H9 (cell line): ENCODE data around the gene PTPRN2. TPM values are rescaled to one million over a fixed set of nuclear protein-coding genes. Genes with fewer than 3 reads are reported as not detected.

Experiments
- DNase-seq: peaks from one replicate; pipeline ENCODE4 v3.0.0-alpha.2; 2017
- H2AFZ ChIP-seq: one replicate; pipeline ENCODE4 v1.6.1; 2013; ENCODE audit warnings: mild to moderate bottlenecking, low read length, control low read depth, moderate library complexity
- H2AK5ac ChIP-seq: 2 replicates; pipeline ENCODE4 v1.6.1; 2013; ENCODE audit warnings: low read length, control low read depth, mixed read lengths; ENCODE audit not compliant: insufficient read length
- H2BK120ac ChIP-seq: one replicate; pipeline ENCODE4 v1.6.1; 2013; ENCODE audit warnings: low read depth, mild to moderate bottlenecking, low read length, control low read depth, inconsistent platforms; ENCODE audit not compliant: poor library complexity, severe bottlenecking
- H2BK12ac ChIP-seq: 2 replicates; pipeline ENCODE4 v1.6.1; 2013; ENCODE audit warnings: low read length, control low read depth, mixed read lengths, low read depth; ENCODE audit not compliant: insufficient read length
- H2BK15ac ChIP-seq: 2 replicates; pipeline ENCODE4 v1.6.1; 2013; ENCODE audit warnings: low read depth, low read length, control low read depth
- H2BK20ac ChIP-seq: one replicate; pipeline ENCODE4 v1.6.1; 2013; ENCODE audit warnings: low read depth, mild to moderate bottlenecking, low read length, control low read depth, inconsistent platforms; ENCODE audit not compliant: poor library complexity, severe bottlenecking
- H2BK5ac ChIP-seq: 2 replicates; pipeline ENCODE4 v1.6.1; 2013; ENCODE audit warnings: low read length, control low read depth, mixed read lengths; ENCODE audit not compliant: insufficient read length
- H3K14ac ChIP-seq: 2 replicates; pipeline ENCODE4 v1.6.1; 2013; ENCODE audit warnings: low read length, control low read depth; ENCODE audit not compliant: insufficient read depth
- H3K18ac ChIP-seq: 2 replicates; pipeline ENCODE4 v1.6.1; 2013; ENCODE audit warnings: low read depth, mild to moderate bottlenecking, mixed read lengths, low read length, control low read depth; ENCODE audit not compliant: insufficient read length
- H3K23ac ChIP-seq: 2 replicates; pipeline ENCODE4 v1.6.1; 2013; ENCODE audit warnings: low read length, control low read depth, mixed read lengths, low read depth; ENCODE audit not compliant: insufficient read length
- H3K23me2 ChIP-seq: 2 replicates; pipeline ENCODE4 v1.6.1; 2013; ENCODE audit warnings: low read depth, mild to moderate bottlenecking, mixed read lengths, low read length, control low read depth; ENCODE audit not compliant: insufficient read length, poor library complexity, severe bottlenecking
- H3K27ac ChIP-seq: 2 replicates; pipeline ENCODE4 v1.5.1; 2013; ENCODE audit warnings: low read length, control low read depth, mixed read lengths, low read depth; ENCODE audit not compliant: insufficient read length
- H3K27me3 ChIP-seq: 2 replicates; pipeline ENCODE4 v1.6.1; 2013; ENCODE audit warnings: low read length, control low read depth, inconsistent platforms; ENCODE audit not compliant: insufficient read depth
- H3K4ac ChIP-seq: 2 replicates; pipeline ENCODE4 v1.6.1; 2013; ENCODE audit warnings: low read depth, mild to moderate bottlenecking, control low read depth, inconsistent platforms, low read length, moderate library complexity
- H3K4me1 ChIP-seq: 2 replicates; pipeline ENCODE4 v1.6.1; 2013; ENCODE audit warnings: low read length, control low read depth, inconsistent platforms; ENCODE audit not compliant: insufficient read depth
- H3K4me2 ChIP-seq: 2 replicates; pipeline ENCODE4 v1.6.1; 2013; ENCODE audit warnings: low read length, control low read depth, mixed read lengths; ENCODE audit not compliant: insufficient read length, insufficient read depth
- H3K56ac ChIP-seq: 2 replicates; pipeline ENCODE4 v1.6.1; 2013; ENCODE audit warnings: low read depth, mild to moderate bottlenecking, mixed read lengths, low read length, control low read depth; ENCODE audit not compliant: insufficient read length
- H3K79me1 ChIP-seq: 2 replicates; pipeline ENCODE4 v1.6.1; 2013; ENCODE audit warnings: low read depth, mild to moderate bottlenecking, moderate library complexity, low read length, control low read depth, inconsistent platforms; ENCODE audit not compliant: insufficient read depth, poor library complexity, severe bottlenecking
- H3K79me2 ChIP-seq: 2 replicates; pipeline ENCODE4 v1.6.1; 2013; ENCODE audit warnings: low read length, control low read depth, inconsistent platforms; ENCODE audit not compliant: insufficient read depth
- H3K9ac ChIP-seq: 2 replicates; pipeline ENCODE4 v1.6.1; 2013; ENCODE audit warnings: low read length, control low read depth, mixed read lengths; ENCODE audit not compliant: insufficient read length; ENCODE audit errors: extremely low read depth
- H3K9me3 ChIP-seq: one replicate; pipeline ENCODE4 v1.6.1; 2013; ENCODE audit warnings: low read depth, low read length, inconsistent platforms; ENCODE audit not compliant: control insufficient read depth
- H3T11ph ChIP-seq: one replicate; pipeline ENCODE4 v1.6.1; 2013; ENCODE audit warnings: mild to moderate bottlenecking, low read length, control low read depth, inconsistent platforms
- H4K20me1 ChIP-seq: one replicate; pipeline ENCODE4 v1.6.1; 2013; ENCODE audit not compliant: control insufficient read depth, insufficient read length, insufficient read depth
- H4K5ac ChIP-seq: 2 replicates; pipeline ENCODE4 v1.6.1; 2013; ENCODE audit warnings: low read depth, mild to moderate bottlenecking, mixed read lengths, low read length, control low read depth; ENCODE audit not compliant: insufficient read length
- H4K8ac ChIP-seq: replicated peaks from 2 replicates; pipeline ENCODE4 v1.6.1; 2013; ENCODE audit warnings: low read length, control low read depth, mixed read lengths, low read depth; ENCODE audit not compliant: insufficient read length
- H4K91ac ChIP-seq: 2 replicates; pipeline ENCODE4 v1.6.1; 2013; ENCODE audit warnings: low read depth, mild to moderate bottlenecking, moderate library complexity, mixed read lengths, low read length, control low read depth; ENCODE audit not compliant: insufficient read length
- H3K27ac Mint-ChIP-seq, 3 experiments: 2 replicates in 2 of 3; 3 replicates in 1 of 3; pipeline ENCODE4 v1.8.0; 2020 to 2021; ENCODE audit warnings: mixed read lengths in 3 of 3, mild to moderate bottlenecking in 1 of 3, moderate library complexity in 1 of 3
- H3K27me3 Mint-ChIP-seq: 2 replicates; pipeline ENCODE4 v1.8.0; 2021; ENCODE audit warnings: low read depth, mild to moderate bottlenecking, moderate library complexity, mixed read lengths
- H3K36me3 Mint-ChIP-seq, 3 experiments: 2 replicates in 2 of 3; 3 replicates in 1 of 3; pipeline ENCODE4 v1.8.0; 2020 to 2021; ENCODE audit warnings: low read depth in 3 of 3, mixed read lengths in 3 of 3; ENCODE audit not compliant: insufficient read depth in 1 of 3
- H3K4me1 Mint-ChIP-seq, 2 experiments: 2 replicates each; pipeline ENCODE4 v1.8.0; 2020; ENCODE audit warnings: mixed read lengths in 2 of 2
- H3K4me3 Mint-ChIP-seq, 2 experiments: 2 replicates in 1 of 2; 3 replicates in 1 of 2; pipeline ENCODE4 v1.8.0; 2020 to 2021; ENCODE audit warnings: mild to moderate bottlenecking in 2 of 2, mixed read lengths in 2 of 2, moderate library complexity in 1 of 2
- H3K9me3 Mint-ChIP-seq, 2 experiments: 2 replicates in 1 of 2; 3 replicates in 1 of 2; pipeline ENCODE4 v1.8.0; 2020; ENCODE audit warnings: mild to moderate bottlenecking in 2 of 2, mixed read lengths in 2 of 2, moderate library complexity in 1 of 2
- WGBS: extraction: QIAGEN DNeasy Blood & Tissue Kit; methylation state at CpG from one replicate; pipeline ENCODE4 v1.1.7; 2013; ENCODE audit warnings: missing lambda C conversion rate, low lambda C conversion rate, mixed read lengths; ENCODE audit not compliant: insufficient read length; ENCODE audit errors: extremely low coverage; 5-methylcytosine and 5-hydroxymethylcytosine counted together
- total RNA-seq: library from RNA; stranded (reverse); gene quantifications from 2 replicates; pipeline ENCODE4 v1.2.1, GENCODE V29; 2021
- TF ChIP-seq, protein P1 (sequence below): fragments of 200-600 bp; sonication (generic); conservative IDR thresholded peaks from 3 replicates; pipeline ENCODE4 v1.8.0; 2021; ENCODE audit warnings: antibody characterized with exemption, mild to moderate bottlenecking

The PTPRN2 gene
- total RNA-seq, 1 experiment from 2014 or later, result 5.2 TPM

DNA sequence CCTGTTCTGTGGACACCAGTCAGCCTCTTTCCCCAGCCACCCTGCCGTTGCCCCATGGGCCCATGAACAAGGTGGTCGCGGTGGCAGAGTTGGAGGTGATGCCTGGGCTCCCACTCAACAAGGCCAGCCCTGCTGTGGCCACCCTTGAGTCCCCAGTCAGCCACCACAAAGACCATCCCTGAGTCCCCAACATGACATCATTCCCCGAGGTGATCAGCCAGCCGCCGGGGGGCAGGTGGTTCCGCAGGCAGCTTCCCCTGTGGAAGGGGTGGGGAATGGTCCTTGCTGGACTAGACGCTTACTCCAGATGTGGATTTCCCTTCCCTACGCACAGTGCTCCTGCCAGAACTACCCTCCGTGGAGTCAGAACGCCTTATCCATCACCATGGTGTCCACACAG lies 271.7 kb downstream of the PTPRN2 start:
- H3K79me1 ChIP-seq, result no peaks in the 10 kb centered on the region
- no peak overlapping the region for H3K27ac ChIP-seq
- no peak overlapping the region for H2BK12ac ChIP-seq
- no peak overlapping the region for H3K27ac Mint-ChIP-seq
- H3K18ac ChIP-seq, result no peak overlapping the region
- H2BK120ac ChIP-seq, result no peak overlapping the region
- H3K14ac ChIP-seq, result no peak overlapping the region
- H4K8ac ChIP-seq, result no peak overlapping the region
- H3K56ac ChIP-seq, result no peak overlapping the region
- no peak overlapping the region for H2BK20ac ChIP-seq
- peak; percentile 16 for DNase-seq
- H3K36me3 Mint-ChIP-seq, result peaks cover 18 to 30% (median 27%) of the 10 kb centered on the region in 3 experiments
- H2BK5ac ChIP-seq, result no peak overlapping the region
- H3K9me3 Mint-ChIP-seq, result peaks cover 29 to 33% of the 10 kb centered on the region in 2 experiments
- H3K4ac ChIP-seq, result no peak overlapping the region
- no peak overlapping the region for H2AFZ ChIP-seq
- H3K79me2 ChIP-seq, result no peaks in the 10 kb centered on the region
- no peak overlapping the region for H3T11ph ChIP-seq
- no peak overlapping the region for H3K9ac ChIP-seq
- H3K27me3 Mint-ChIP-seq, result peaks cover 4% of the 10 kb centered on the region; the same call in 1 of the 2 replicates
- H3K4me1 Mint-ChIP-seq, result peaks cover 18 to 21% of the 10 kb centered on the region in 2 experiments
- TF ChIP-seq, protein P1, sequence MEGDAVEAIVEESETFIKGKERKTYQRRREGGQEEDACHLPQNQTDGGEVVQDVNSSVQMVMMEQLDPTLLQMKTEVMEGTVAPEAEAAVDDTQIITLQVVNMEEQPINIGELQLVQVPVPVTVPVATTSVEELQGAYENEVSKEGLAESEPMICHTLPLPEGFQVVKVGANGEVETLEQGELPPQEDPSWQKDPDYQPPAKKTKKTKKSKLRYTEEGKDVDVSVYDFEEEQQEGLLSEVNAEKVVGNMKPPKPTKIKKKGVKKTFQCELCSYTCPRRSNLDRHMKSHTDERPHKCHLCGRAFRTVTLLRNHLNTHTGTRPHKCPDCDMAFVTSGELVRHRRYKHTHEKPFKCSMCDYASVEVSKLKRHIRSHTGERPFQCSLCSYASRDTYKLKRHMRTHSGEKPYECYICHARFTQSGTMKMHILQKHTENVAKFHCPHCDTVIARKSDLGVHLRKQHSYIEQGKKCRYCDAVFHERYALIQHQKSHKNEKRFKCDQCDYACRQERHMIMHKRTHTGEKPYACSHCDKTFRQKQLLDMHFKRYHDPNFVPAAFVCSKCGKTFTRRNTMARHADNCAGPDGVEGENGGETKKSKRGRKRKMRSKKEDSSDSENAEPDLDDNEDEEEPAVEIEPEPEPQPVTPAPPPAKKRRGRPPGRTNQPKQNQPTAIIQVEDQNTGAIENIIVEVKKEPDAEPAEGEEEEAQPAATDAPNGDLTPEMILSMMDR, result no peak
- H4K5ac ChIP-seq, result no peak overlapping the region
- H3K23me2 ChIP-seq, result no peaks in the 10 kb centered on the region
- no CpG with 5 or more reads among the region's 11 CpGs for WGBS
- H2BK15ac ChIP-seq, result no peak overlapping the region
- H4K91ac ChIP-seq, result no peak overlapping the region
- H3K27me3 ChIP-seq, result no peaks in the 10 kb centered on the region
- no peak overlapping the region for H2AK5ac ChIP-seq
- H3K4me2 ChIP-seq, result no peak overlapping the region
- H3K23ac ChIP-seq, result no peak overlapping the region
- H3K9me3 ChIP-seq, result no peaks in the 10 kb centered on the region
- H3K4me1 ChIP-seq, result no peaks in the 10 kb centered on the region
- peak overlapping the region in 1 of 2 experiments; percentile 41; a peak in 1 of 5 replicates for H3K4me3 Mint-ChIP-seq
- no peaks in the 10 kb centered on the region for H4K20me1 ChIP-seq
